ENCODE data around the gene PSMB3. TPM values are rescaled to one million over a fixed set of nuclear protein-coding genes. Genes with fewer than 3 reads are reported as not detected.

Gene PSMB3
- total and polyA plus RNA-seq, 10 donors, result 119 to 235 (median 172) TPM

DNA sequence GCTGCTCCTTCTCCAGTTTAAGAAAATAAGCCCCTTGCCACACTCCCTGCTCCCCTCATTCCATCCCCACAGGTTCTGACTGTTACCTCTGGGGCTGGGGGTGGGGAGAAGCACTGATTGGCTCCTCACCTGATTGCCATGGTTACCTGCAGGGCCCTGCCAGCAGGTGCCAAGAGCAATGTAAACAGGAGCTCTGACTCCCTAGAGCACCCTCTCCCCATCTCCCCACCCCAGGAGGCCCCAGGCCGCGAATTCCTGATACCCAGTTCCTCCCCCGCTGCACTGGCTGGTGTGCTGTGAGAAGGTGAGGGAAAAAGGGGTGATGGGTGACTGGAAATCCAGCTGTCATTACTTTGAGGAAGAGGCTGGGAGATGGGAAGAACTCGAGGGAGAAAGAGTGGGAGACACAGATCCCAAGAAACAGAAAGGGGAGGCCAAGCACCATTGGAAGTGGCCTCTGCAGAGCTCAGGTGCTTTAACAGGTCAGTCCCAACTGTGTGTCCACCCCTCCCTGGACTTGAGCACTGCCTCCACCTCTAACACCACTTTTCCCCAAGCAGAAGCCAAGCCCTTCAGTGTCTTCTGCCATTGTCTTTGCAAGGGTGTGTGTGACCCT, 8.9 kb upstream of the PSMB3 start:
- intact Hi-C loops (cut with DNase I; ENCODE audit: low total_unique reads), result no loop called here
- Histone ChIP-seq H3K9me3 (no peaks in the 10 kb centered on the region), H3K27me3 (replicated peaks in 1 of 7) (peaks cover 0 to 50% (median 17%) of the 10 kb centered on the region in 7 donors), H3K4me1 (peaks cover 18 to 83% (median 48%) of the 10 kb centered on the region in 6 donors), H3K36me3 (peaks cover 0 to 13% (median 0%) of the 10 kb centered on the region in 6 donors), H3K4me3 (no peak overlapping the region), H3K27ac (no peak overlapping the region)
- 80 to 92% (median 82%) methylated on average over 4 of the region's 4 CpGs for WGBS, 5 donors
- TF ChIP-seq POLR2AphosphoS5 (IDR thresholded peaks at IDR 0.05) (no peak), POLR2A (IDR thresholded peaks at IDR 0.05) (no peak)
- TF ChIP-seq, protein P1, sequence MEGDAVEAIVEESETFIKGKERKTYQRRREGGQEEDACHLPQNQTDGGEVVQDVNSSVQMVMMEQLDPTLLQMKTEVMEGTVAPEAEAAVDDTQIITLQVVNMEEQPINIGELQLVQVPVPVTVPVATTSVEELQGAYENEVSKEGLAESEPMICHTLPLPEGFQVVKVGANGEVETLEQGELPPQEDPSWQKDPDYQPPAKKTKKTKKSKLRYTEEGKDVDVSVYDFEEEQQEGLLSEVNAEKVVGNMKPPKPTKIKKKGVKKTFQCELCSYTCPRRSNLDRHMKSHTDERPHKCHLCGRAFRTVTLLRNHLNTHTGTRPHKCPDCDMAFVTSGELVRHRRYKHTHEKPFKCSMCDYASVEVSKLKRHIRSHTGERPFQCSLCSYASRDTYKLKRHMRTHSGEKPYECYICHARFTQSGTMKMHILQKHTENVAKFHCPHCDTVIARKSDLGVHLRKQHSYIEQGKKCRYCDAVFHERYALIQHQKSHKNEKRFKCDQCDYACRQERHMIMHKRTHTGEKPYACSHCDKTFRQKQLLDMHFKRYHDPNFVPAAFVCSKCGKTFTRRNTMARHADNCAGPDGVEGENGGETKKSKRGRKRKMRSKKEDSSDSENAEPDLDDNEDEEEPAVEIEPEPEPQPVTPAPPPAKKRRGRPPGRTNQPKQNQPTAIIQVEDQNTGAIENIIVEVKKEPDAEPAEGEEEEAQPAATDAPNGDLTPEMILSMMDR (IDR thresholded peaks at IDR 0.05 in 8 of 11, conservative IDR thresholded peaks at IDR 0.05 in 3 of 11), result no peak
- no peak for DNase-seq

DNA sequence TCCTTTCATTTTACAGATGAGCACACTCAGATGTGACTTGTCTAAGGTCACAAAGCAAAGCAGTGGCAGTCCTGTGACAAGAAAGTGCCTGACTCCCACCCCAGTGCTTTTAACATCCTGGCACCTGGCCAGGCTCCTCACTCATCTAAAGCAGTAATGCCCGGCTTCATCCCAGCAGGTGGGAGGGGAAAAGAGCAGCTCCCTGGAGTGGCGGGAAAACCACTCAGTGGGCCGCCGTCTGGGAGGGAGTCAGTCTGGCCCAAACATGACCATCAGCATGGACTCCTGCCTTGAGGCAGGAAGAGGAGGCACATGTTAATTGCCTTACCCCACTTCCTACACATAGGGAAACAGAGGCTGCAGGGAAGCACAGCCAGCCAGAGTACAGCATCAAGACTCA, 7.0 kb upstream of the PSMB3 start:
- no peak for DNase-seq
- TF ChIP-seq POLR2A (IDR thresholded peaks at IDR 0.05) (no peak), POLR2AphosphoS5 (IDR thresholded peaks at IDR 0.05) (no peak)
- TF ChIP-seq, protein P1 (IDR thresholded peaks at IDR 0.05 in 8 of 11, conservative IDR thresholded peaks at IDR 0.05 in 3 of 11), result no peak
- Histone ChIP-seq H3K9me3 (no peaks in the 10 kb centered on the region), H3K27ac (no peak overlapping the region), H3K4me1 (peaks cover 37 to 96% (median 65%) of the 10 kb centered on the region in 6 donors), H3K4me3 (peak overlapping the region in 1 of 8 donors; percentile 86), H3K27me3 (replicated peaks in 1 of 7) (peaks cover 0 to 69% (median 36%) of the 10 kb centered on the region in 7 donors), H3K36me3 (no peaks in the 10 kb centered on the region)
- intact Hi-C loops (cut with DNase I; ENCODE audit: low total_unique reads), result no loop called here
- 49 to 62% (median 57%) methylated on average over 4 of the region's 4 CpGs for WGBS, 5 donors

DNA sequence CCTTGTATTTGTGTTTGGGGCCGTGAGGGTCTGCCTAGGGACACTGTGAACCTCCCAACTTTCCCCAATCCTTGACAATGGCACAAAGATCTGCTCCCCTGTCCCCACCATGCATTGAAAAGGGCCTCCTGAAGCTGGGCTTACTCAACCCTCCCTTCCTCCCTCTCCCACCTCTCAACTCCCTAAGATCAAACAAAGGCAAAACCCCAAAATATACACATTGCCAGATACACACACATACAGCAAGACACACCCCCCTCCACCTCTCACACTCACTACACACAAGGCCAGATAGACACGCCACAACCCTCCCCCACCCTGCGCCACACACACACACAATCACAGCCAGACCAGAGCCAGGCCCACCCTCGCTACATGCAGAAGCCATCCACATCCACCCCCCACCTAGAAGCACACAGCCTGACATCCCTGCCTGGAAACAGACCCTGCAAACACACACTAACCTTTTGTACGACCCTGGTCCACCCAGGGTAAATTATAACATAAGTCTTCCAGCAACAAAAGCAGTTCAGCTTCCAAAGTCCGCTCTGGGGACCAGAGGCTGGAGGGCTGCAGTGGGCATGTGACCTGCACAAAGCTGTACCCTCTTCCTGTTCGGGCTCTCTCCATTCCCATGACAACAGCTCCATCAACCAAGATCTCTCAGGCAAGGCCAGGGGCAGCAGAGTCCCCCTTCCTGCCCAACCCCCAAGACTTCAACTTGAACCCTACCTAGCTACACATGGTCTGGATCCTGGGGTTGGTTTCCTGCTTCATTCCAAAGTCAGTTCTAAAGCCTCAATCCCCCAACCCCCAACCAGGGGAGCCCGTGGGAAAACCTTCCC, 6.3 kb upstream of the PSMB3 start:
- peaks cover 0 to 76% (median 41%) of the 10 kb centered on the region in 7 donors for H3K27me3 ChIP-seq (replicated peaks in 1 of 7)
- no peaks in the 10 kb centered on the region for H3K9me3 ChIP-seq
- H3K27ac ChIP-seq, result peak overlapping the region in 4 of 8 donors; percentile 91 to 96 (median 93)
- H3K4me1 ChIP-seq, result peaks cover 42 to 96% (median 68%) of the 10 kb centered on the region in 6 donors
- DNase-seq, result no peak
- peak overlapping the region in 7 of 8 donors; percentile 54 to 86 (median 58) for H3K4me3 ChIP-seq
- TF ChIP-seq, protein P1 (IDR thresholded peaks at IDR 0.05 in 8 of 11, conservative IDR thresholded peaks at IDR 0.05 in 3 of 11), result no peak
- TF ChIP-seq POLR2A (IDR thresholded peaks at IDR 0.05) (no peak), POLR2AphosphoS5 (IDR thresholded peaks at IDR 0.05) (no peak)
- H3K36me3 ChIP-seq, result no peaks in the 10 kb centered on the region
- intact Hi-C loops (cut with DNase I; ENCODE audit: low total_unique reads), result no loop called here
- 62 to 68% (median 65%) methylated on average over 8 of the region's 8 CpGs for WGBS, 5 donors

Measured in spleen (tissue), 11 donors.